DLD1 (cell line): ENCODE results near the gene WNT1.

Experiments used
- in situ Hi-C: cut with HindIII; loops from 2 replicates; pipeline ENCODE4 v1.10.0; 2017; ENCODE audit warnings: low sequenced_read_pairs

Gene WNT1

DNA sequence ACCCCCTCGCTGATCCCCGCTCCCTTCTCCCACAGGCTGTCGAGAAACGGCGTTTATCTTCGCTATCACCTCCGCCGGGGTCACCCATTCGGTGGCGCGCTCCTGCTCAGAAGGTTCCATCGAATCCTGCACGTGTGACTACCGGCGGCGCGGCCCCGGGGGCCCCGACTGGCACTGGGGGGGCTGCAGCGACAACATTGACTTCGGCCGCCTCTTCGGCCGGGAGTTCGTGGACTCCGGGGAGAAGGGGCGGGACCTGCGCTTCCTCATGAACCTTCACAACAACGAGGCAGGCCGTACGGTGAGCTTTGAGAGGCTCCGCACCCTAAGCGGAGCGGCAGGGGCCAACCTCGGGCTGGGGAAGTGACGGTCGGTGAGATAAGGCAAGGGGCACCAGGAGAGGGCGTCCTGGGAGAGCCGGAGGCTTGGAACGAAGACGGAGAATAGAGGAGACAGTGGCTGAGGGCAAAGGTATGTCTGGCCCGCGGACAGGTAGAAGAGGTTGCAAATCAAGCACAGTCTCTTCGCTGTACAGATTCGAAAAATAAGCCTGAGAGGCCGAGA, 2.3 kb downstream of the WNT1 start:
- in situ Hi-C loops, result loop anchor here (10.0 kb wide), 1 partner anchor 136 kb away; no protein-coding TSS in a partner anchor

DNA sequence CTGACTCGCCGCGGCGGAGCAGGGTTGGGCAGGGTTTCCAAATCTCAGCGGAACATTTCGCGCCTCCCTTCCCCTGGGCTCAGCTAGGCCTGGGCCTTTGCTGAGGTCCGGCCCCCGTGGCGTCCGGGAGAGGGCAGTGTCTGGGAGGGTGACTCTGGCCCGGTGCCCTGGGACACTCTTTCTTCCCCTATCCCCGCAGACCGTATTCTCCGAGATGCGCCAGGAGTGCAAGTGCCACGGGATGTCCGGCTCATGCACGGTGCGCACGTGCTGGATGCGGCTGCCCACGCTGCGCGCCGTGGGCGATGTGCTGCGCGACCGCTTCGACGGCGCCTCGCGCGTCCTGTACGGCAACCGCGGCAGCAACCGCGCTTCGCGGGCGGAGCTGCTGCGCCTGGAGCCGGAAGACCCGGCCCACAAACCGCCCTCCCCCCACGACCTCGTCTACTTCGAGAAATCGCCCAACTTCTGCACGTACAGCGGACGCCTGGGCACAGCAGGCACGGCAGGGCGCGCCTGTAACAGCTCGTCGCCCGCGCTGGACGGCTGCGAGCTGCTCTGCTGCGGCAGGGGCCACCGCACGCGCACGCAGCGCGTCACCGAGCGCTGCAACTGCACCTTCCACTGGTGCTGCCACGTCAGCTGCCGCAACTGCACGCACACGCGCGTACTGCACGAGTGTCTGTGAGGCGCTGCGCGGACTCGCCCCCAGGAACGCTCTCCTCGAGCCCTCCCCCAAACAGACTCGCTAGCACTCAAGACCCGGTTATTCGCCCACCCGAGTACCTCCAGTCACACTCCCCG, 3.0 kb downstream of the WNT1 start:
- in situ Hi-C loops, result loop anchor here (10.0 kb wide), 1 partner anchor 136 kb away; no protein-coding TSS in a partner anchor

DNA sequence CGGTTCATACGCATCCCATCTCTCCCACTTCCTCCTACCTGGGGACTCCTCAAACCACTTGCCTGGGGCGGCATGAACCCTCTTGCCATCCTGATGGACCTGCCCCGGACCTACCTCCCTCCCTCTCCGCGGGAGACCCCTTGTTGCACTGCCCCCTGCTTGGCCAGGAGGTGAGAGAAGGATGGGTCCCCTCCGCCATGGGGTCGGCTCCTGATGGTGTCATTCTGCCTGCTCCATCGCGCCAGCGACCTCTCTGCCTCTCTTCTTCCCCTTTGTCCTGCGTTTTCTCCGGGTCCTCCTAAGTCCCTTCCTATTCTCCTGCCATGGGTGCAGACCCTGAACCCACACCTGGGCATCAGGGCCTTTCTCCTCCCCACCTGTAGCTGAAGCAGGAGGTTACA, 3.6 kb downstream of the WNT1 start:
- in situ Hi-C loops, result loop anchor here (10.0 kb wide), 1 partner anchor 137 kb away; no protein-coding TSS in a partner anchor

DNA sequence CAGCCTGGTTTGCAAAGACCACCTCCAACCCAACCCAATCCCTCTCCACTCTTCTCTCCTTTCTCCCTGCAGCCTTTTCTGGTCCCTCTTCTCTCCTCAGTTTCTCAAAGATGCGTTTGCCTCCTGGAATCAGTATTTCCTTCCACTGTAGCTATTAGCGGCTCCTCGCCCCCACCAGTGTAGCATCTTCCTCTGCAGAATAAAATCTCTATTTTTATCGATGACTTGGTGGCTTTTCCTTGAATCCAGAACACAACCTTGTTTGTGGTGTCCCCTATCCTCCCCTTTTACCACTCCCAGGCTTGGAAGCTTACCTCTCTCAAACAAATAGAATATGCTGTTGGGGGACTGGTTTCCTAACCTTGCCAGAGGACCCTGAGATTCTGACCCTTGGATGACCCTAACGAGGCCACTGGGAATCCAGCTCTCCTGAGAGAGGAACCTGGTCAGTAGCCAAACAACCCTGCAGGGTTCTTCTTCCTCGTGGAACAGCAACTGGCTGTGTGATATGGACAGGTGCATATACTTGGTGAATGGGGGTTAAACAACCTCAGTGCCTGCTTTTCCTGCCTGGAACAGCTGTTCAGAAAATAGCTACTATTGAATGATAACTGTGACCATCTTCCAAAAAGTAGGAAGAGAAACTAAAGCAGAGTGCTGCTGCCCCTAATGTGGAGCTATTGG, 4.4 kb downstream of the WNT1 start:
- in situ Hi-C loops, result loop anchor here (10.0 kb wide), 1 partner anchor 138 kb away; no protein-coding TSS in a partner anchor

DNA sequence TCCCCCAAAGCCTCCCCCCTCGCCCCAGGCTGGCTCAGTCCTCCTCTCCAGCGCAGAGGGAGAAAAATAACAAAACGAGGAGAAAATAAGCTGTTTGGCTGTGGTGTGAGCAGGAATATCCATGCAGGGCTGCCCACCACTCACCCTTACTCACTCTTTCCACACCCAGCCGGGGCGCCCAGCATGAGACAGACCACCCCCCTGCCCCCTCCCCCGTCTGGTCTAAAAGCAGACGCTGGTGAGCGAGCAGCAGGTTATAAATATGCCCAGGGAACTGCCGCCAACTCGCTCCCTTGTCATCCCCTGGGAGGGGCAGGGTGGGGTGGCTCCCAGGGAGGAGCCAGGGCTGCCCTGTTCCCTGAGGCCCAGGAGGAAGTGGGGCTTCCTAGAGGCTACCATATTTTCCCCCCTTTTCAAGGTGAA, 7.4 kb downstream of the WNT1 start:
- in situ Hi-C loops, result loop anchor here (10.0 kb wide), 1 partner anchor 141 kb away; no protein-coding TSS in a partner anchor

DNA sequence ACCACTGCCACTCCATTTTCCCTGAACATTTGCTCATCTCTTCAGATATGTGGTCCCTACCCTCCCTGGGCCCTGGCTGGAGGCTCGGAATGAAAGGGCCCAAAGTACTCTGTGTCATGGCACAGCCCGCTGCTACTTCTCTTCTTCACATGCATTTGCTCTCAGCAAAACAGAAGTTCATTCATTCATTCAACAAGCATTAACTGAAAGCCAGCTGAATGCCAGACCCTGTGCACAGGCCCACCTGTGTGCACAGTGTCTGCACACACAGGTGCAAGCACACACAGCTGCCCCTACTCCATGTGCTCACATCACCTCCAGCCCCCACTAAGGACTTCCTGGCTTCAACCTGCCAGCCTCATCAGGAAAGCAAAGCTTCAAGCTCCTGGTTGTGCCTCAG, 7.8 kb downstream of the WNT1 start:
- in situ Hi-C loops, result loop anchor here (10.0 kb wide), 1 partner anchor 141 kb away; no protein-coding TSS in a partner anchor

DNA sequence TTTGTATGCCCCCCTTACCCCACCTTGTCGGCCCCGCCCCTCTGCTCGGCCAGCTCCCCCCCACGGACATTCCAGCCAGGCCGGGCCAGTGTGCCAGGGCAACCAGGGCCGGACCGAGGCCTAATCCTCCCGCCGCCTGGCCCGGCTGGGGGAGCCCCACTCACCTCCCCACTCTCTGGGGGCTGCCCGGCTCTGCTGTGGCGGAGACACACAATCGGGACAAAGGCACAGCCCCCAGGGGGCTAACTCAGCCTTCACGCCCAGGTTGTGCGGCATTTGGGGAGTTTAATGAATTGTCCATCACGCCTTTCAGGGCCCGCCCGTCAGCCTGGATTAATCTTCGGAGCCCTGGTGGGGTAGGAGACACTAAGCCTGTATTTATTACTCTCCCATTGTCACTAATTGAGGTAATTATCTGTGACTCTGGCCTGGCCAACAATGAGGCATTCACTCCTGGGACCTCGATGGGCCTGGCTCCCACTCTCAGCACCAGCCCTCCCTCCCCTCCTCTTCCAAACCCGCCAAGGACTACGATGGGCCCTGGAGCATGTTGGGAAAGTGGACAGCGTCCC, 8.7 kb downstream of the WNT1 start:
- in situ Hi-C loops, result loop anchor here (10.0 kb wide), 1 partner anchor 142 kb away; no protein-coding TSS in a partner anchor

DNA sequence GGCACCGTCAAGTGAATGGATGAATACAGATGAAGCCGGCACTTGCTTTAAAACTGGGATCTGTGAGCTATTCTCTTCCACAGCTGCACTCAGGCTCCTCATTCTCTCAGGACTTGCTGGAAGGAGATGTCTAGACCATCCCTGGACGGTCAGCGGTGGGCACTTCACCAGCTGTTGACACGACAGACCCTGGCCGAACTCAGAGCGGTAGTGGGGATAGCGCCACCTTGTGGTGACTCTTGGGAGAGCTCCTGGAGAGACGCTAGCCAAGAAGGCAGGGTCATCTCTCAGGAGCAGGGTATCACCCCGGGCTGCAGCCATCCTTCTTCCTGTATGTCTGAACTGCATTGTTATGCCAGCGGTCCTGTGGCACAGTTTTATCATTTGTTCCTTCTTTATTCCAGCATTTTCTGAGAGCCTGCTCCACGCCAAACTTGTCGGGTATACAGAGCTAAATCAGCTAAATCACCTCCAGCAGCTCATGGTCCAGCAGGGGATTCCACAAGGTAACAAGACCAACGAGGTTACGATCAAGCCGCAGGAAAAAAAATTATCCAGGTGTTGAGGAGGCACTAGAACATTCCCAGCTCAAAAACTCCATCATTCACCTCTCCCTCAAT, 10.0 kb downstream of the WNT1 start:
- in situ Hi-C loops, result loop anchor here (10.0 kb wide), 1 partner anchor 143 kb away; no protein-coding TSS in a partner anchor

DNA sequence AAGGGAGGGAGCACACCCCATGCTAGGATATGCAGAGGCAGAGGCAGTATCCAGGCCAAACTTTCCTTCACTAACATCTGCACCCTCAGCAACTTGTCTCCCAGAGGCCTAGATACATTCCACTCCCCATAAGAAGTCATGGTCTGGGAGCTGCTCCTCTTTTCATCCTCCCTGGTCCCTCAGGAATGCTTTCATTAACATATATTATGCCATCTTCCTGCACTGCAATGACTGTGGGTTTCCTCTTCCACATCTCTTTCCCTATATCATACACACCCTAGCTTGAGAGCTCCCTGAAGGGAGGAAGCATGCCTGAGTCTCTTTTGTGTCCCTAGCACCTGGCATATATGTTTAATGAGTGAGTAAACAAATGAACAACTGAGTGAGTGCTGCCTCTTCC, 12.4 kb downstream of the WNT1 start:
- in situ Hi-C loops, result no loop called here

DNA sequence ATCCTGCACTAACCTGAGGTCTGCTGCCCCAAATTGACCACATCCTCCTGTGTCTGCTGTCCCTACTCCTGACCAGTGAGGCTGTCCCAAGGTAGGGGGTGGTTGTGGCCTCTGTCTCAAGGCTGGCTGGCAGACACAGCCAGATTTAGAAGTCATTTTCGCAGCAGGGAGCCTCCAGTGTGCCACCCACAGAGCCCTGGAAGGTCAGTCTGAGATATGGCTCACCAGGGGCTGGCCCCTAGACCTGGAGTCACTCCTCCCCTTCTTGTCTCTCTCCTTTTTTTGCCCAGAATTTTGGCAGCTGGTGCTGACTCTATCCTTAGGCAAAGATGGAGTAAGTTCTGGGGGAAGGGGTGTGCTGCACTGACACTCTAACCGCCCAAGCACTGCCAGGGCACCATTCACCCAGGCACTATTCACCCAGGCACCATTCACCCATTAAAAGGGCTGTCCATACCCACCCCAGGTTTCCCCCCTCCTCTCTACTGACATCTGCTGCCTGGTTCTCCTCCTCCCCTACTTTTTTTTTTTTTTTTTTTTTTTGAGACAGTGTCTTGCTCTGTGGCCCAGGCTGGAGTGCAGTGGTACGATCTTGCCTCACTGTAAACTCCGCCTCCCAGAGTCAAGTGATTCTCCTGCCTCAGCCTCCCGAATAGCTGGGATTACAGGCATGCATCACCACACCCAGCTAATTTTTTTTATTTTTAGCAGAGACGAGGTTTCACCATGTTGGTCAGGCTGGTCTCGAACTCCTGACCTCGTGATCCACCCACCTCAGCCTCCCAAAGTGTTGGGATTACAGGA, 13.3 kb downstream of the WNT1 start:
- in situ Hi-C loops, result no loop called here

DNA sequence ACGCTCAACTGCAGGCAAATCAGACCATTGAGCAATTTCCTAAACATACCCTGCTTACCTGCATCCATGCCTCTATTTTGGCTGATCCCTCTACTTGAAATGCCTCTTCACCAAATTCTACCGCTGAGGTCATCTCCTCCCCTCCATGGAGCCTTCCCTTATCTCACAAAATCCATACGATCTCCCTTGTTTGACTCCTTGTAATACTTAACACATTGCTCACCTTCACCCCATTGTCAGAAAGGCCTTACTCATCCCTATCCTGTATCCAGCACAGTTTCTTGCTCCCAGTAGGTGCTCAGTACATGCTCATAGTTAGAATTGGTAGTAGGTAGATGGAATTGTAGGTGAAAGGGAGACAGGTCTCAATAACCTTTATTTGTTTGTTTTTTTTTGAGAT, 15.7 kb downstream of the WNT1 start:
- in situ Hi-C loops, result no loop called here

DNA sequence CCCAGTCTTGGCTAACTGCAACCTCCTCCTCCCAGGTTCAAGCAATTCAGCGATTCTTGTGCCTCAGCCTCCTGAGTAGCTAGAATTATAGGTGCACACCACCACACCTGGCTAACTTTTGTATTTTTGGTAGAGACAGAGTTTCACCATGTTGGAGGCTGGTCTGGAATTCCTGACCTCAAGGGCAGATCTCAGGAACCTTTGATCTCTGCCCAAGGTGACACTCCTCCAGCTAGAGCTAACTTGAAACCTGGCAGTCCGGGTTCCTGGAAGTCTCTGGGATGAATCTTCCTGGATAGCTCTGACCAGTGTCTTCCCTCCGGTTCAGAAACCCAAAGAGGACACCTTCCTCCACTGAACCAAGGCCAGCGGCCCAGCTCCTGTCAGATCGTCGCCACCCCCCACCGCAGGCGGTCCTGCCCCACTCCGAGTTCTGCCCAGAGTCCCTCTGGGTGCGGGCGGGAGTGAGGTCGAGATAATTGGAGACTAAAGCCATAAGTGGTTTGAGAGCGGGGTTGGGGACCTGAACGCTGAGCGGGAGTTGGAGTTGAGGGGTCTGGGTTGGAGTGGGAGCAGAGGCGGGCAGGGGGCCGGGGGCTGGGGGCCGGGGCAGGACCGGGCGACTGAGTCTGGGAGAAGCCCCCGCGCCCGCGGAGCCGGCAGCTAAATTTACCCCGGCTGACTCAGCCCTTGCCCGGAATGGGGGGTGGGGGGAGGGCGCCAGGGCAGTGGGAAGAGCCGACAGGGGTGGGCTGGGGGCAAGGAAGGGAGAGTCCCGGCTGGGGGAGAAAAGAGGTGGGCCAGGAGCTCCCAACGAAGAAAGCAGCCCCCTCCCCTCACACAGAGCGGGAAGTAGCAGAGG, 16.3 kb downstream of the WNT1 start:
- in situ Hi-C loops, result no loop called here

DNA sequence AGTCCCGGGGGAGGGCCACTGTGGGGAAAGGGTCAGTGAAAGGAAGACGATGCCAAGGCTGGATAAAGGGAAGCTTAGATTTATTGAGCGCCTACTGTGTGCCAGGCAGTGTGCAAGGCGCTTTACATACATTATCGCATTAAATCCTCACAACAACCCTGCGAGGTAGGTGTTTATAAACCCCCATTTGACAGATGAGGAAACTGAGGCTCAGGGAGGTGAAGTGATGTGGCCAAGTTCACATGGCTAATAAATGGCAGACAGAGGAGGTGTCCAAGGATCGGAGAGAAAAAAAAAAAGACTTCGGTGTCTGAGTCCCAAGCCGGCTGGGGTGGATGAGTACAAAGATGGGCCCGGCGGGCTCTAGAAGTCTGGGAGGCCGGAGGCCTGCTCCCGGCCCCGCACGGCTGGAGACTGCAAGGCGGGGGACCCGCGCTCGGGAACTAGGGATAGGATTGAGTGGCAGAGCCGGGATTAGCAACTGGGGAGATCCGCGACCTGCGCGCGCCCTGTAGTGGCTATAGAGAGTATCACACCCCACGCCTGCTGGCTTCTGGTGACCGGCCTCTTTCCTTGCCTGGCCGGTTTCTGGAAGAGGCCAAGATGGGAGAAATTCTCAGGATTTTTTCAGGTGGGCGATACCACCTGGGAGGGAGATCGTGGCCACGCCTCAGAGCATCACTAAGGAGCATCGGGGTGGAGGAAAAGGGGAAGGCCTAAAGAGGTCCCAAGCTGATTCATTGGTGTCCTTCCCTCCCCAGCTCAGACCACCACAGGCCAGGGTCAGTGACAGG, 17.2 kb downstream of the WNT1 start:
- in situ Hi-C loops, result no loop called here

DNA sequence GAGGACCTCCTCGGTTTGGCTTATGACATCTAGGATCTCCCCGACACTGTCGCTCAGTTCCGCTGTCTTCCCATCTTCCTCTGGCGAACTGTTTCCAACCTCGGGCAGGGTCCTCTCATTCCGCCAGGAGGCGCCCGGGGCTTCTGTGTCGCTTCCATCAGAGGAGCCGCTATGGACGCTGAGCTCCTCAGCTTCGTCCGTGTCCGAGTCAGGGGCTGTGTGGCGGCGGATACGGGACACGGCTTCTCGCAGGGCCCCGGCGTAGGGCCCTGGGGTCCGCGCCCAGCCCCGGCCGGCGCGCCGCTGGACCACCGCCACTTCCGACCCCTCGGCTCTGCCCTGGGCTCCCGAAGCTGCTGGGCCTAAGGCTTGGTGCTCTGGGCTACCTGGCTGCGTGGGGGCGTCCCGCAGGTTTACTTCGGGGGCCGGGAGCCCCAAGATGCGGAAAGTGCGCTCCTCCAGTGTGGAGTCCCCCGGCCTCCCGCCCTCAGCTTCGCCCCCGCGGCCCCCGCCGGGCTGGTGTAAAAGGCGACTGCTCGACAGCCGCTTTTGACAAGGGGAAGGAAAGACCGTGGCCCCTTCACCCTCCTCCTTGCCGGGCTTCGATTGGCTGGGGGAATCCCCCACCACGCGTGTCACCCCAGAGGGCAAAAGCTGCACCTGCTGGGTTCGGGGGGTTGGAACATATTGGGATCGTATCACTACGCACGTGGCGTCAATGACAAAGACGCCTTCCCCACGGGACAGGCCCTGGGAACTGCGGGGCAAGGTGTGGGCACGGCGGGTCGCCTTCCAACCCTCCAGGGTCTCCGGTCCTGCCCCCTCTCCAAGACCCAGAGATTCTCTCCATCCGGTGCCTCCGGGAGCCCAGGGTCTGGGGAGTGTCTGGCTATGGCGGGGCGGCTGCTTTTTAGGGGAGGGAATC, 18.9 kb downstream of the WNT1 start:
- in situ Hi-C loops, result no loop called here

DNA sequence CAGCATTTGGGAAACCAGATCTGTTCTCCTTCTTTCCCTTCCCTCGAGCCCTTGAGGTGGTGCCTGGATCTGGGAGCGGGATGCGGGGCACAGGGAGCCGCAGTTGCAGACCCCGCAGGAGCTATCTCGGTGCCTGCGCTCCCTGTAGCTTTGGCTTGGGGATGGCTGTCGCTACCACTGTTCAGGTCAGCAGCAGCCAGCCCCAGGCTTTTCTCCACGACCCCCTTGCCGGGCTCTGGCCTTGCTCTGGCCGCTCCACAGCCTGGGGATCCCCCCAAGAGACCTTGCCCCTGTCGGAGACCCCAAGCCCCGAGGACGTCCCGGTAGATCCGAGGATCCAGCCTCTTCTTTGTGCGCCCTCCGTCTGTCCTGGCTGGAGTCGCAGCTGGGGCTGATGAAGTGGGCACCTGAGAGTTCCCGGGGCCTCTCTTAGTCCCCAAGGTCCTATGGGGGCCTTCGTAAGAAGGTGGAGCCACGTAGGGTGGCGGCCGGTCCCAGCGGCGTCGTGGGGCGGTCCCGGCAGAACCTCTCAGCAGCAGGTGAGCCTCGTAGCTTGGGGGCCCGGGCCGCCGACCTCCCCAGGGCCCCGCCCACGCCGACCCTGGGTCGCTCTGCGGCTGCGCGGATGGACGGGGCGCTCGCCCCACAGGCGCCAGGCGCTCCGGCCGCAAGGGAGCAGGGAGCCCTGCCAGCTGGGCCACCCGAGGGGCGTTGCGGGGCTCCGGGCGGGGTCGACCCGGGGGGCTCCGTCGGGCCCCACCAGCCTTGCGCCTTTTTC, 19.8 kb downstream of the WNT1 start:
- in situ Hi-C loops, result no loop called here
